Activated CD4-positive, alpha-beta T cell treated with anti-CD3 and anti-CD28 coated beads, Interleukin-2, Interleukin-4, amounts not matched to agents 100 ng/mL and 50 ng/mL, durations not matched to agents 16 hours and 8 hours (primary cell): Measurements from ENCODE around the gene POR.
"Not testable (repeated sequence)": the region's sequence is repeated elsewhere in the genome, so short reads cannot be mapped to it uniquely, and the experiment has no call there.

Experiments
- DNase-seq: peaks from one replicate; pipeline ENCODE4 v3.0.0-alpha.2; 2020; ENCODE audit warnings: low spot score

POR gene

GRCh38 chr7:75992083-75992755 is 77.3 kb downstream of the POR start:
- no peak for DNase-seq

GRCh38 chr7:75993689-75994387 is 78.9 kb downstream of the POR start:
- DNase-seq, result no peak

- peak; percentile 93 for DNase-seq
These were observed 79.6 kb downstream of the POR start, which contains the start of gene TMEM120A for GRCh38 chr7:75994388-75995051. TSS of gene TMEM120A (minus strand) at chr7:75994595. CDS start at chr7:75994570, 25 bp downstream.

GRCh38 chr7:75995052-75995471 is 80.1 kb downstream of the POR start:
- no peak for DNase-seq

GRCh38 chr7:75995996-75996395 is 81.0 kb downstream of the POR start:
- no peak for DNase-seq

- DNase-seq, result no peak
These were observed 81.5 kb downstream of the POR start for GRCh38 chr7:75996476-75996875.

GRCh38 chr7:75998038-75998437 is 83.1 kb downstream of the POR start:
- DNase-seq, result no peak

- no peak for DNase-seq
These were observed 85.6 kb downstream of the POR start for GRCh38 chr7:76000566-76000965.

GRCh38 chr7:76002139-76002538 is 87.2 kb downstream of the POR start:
- no peak for DNase-seq

GRCh38 chr7:76002822-76003221 is 87.9 kb downstream of the POR start:
- DNase-seq, result no peak

- no peak for DNase-seq
These were observed 88.4 kb downstream of the POR start for GRCh38 chr7:76003351-76003750.

- DNase-seq, result not testable (repeated sequence)
These were observed 90.0 kb downstream of the POR start for GRCh38 chr7:76005004-76005403.

GRCh38 chr7:76008156-76008687 is 93.3 kb downstream of the POR start:
- peak; percentile 53 for DNase-seq

GRCh38 chr7:76009672-76010600 is 95.0 kb downstream of the POR start:
- DNase-seq, result no peak

GRCh38 chr7:76011442-76011861 is 96.5 kb downstream of the POR start:
- DNase-seq, result no peak

- DNase-seq, result no peak
These were observed 101.4 kb downstream of the POR start for GRCh38 chr7:76016191-76016947.

- not testable (repeated sequence) for DNase-seq
These were observed 103.6 kb downstream of the POR start for GRCh38 chr7:76018520-76018919.

GRCh38 chr7:76020031-76020714 is 105.2 kb downstream of the POR start:
- peak; percentile 66 for DNase-seq

- DNase-seq, result no peak
These were observed 107.2 kb downstream of the POR start for GRCh38 chr7:76022026-76022780.

GRCh38 chr7:76023002-76023401 is 108.0 kb downstream of the POR start:
- DNase-seq, result no peak
